Body of pancreas (tissue), 4 donors: ENCODE results near the gene GRB10. TPM values are rescaled to one million over a fixed set of nuclear protein-coding genes. Genes with fewer than 3 reads are reported as not detected.

Source experiments
- ATAC-seq: fragments of 150-250 bp; one replicate; pipeline ENCODE4 v1.9.1; 2016
- DNase-seq, 4 donors: peaks; one replicate each; pipeline ENCODE4 v3.0.0-alpha.2; 2019
- H3K27ac ChIP-seq, 4 donors: fragments of 200-600 bp; sonication (generic); 1 replicate in 3 of 4; 2 replicates in 1 of 4; pipeline versions ENCODE4 v1.5.1 to v1.6.1; 2016 to 2019; ENCODE audit warnings: mild to moderate bottlenecking in 1 of 4, mixed read lengths in 1 of 4, moderate library complexity in 1 of 4
- H3K27me3 ChIP-seq, 2 donors: fragments of 200-600 bp; sonication (generic); one replicate each; pipeline ENCODE4 v1.6.0; 2016; ENCODE audit warnings: mild to moderate bottlenecking in 1 of 2
- H3K36me3 ChIP-seq, 2 donors: fragments of 200-600 bp; sonication (generic); replicated peaks in 1 of 2; 2 replicates each; pipeline ENCODE4 v1.5.1; 2016; ENCODE audit warnings: low read depth in 2 of 2; ENCODE audit not compliant: insufficient read depth in 1 of 2
- H3K4me1 ChIP-seq: fragments of 200-600 bp; sonication (generic); one replicate; pipeline ENCODE4 v1.6.0; 2016
- H3K4me3 ChIP-seq, 2 donors: fragments of 200-600 bp; sonication (generic); 1 replicate in 1 of 2; 2 replicates in 1 of 2; pipeline ENCODE4 v1.5.1; 2016 to 2019
- H3K9me3 ChIP-seq, 3 donors: fragments of 200-600 bp; sonication (generic); 1 replicate in 2 of 3; 2 replicates in 1 of 3; pipeline ENCODE4 v1.5.1; 2016
- POLR2A ChIP-seq, 3 donors: fragments of 450-650 bp; IDR thresholded peaks; one replicate each; pipeline ENCODE4 v1.6.1; 2016; ENCODE audit warnings: antibody characterized with exemption in 3 of 3, mild to moderate bottlenecking in 2 of 3
- WGBS, 2 donors: methylation state at CpG; one replicate each; pipeline ENCODE4 v1.1.5; 2017; 5-methylcytosine and 5-hydroxymethylcytosine counted together
- intact Hi-C: fragments of 100-400 bp; cut with DNase I; formaldehyde crosslinking; loops from one replicate; pipeline ENCODE4 v1.15.1; 2023
- total RNA-seq, 2 donors: library from RNA; depleted of rRNA; stranded (reverse); fragments of >200 nt; gene quantifications; one replicate each; pipeline ENCODE4 v1.1.0, GENCODE V29; 2016
- TF ChIP-seq, protein P1 (sequence below), 7 experiments: fragments of 450-650 bp in 4 of 7; fragments of 200-600 bp in 3 of 7; sonication (generic) in 3 of 7; IDR thresholded peaks; one replicate each; pipeline ENCODE4 v1.5.1; 2016 to 2019; ENCODE audit warnings: antibody characterized with exemption in 7 of 7

GRB10 gene
- total RNA-seq, 2 donors from 2014 or later, result 130 to 229 TPM

DNA sequence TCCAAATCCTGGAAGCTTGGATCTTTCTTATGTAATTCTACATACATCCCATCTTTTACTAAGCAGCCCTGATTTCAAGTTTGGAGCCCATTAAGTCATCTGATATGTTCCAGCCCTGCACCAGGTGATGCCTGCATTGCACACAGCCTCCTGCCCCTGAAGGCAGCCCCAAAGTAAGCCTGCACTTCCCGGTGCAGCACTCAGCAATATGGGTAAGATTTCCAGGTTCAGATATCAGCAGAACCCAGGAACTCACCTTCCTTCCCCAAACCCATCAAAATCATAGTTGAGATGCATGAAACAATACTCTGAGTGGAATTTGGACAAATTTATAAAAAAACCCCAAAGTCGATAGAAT lies 217.2 kb downstream of the GRB10 start:
- ATAC-seq (peak; percentile 52), DNase-seq (no peak)
- intact Hi-C loops, result no loop called here
- H3K27me3 ChIP-seq, result no peaks in the 10 kb centered on the region
- no peak overlapping the region for H3K4me3 ChIP-seq
- H3K4me1 ChIP-seq, result peaks cover 24% of the 10 kb centered on the region
- no peak for TF ChIP-seq POLR2A (IDR thresholded peaks at IDR 0.05)
- TF ChIP-seq, protein P1, sequence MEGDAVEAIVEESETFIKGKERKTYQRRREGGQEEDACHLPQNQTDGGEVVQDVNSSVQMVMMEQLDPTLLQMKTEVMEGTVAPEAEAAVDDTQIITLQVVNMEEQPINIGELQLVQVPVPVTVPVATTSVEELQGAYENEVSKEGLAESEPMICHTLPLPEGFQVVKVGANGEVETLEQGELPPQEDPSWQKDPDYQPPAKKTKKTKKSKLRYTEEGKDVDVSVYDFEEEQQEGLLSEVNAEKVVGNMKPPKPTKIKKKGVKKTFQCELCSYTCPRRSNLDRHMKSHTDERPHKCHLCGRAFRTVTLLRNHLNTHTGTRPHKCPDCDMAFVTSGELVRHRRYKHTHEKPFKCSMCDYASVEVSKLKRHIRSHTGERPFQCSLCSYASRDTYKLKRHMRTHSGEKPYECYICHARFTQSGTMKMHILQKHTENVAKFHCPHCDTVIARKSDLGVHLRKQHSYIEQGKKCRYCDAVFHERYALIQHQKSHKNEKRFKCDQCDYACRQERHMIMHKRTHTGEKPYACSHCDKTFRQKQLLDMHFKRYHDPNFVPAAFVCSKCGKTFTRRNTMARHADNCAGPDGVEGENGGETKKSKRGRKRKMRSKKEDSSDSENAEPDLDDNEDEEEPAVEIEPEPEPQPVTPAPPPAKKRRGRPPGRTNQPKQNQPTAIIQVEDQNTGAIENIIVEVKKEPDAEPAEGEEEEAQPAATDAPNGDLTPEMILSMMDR (IDR thresholded peaks at IDR 0.05), result no peak
- no peaks in the 10 kb centered on the region for H3K9me3 ChIP-seq
- peak overlapping the region; percentile 53 to 64 (median 57) for H3K27ac ChIP-seq
- no peaks in the 10 kb centered on the region for H3K36me3 ChIP-seq
- 35 to 40% methylated on average over 2 of the region's 2 CpGs for WGBS, 2 donors

DNA sequence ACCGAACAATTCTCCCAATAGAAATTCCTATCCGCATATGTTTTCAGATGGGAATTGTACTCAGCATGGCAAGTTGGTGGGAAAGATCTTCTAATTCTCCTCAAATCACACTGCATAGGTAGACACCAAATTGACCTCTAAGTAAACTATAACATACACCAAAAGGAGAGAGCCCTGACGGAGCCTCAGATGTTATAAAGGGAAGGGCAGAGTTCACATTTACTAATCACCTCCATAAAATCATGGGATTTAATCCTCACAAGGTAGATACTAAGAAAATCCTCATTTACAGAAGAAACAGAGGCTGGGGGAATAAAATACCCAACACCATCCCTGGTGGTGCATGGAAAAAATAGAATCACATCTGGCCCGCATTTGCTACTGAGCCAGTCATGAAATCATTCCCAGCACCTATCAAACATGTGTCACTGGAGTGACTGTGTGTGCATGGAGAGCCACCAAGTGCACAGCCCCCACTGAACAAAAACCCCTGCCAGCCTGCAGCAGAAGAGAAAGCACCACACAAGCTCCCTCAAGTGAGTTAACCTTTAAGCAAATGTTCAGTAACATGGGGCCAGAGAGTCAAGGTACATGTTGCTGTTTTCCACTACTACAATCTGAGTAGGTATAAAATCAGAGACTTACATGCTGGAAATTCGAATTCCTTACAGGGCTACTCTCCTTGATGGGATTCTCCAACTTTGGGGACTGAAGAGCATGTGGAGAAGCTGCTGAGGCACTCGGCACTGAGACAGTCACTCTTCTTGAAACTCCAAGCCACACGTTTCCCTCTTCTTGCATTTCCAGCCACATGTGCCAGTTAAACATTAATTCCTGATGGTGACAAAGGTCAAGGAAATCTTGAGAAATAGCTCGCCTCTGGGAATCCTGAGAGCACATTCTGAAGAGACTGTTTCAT lies 217.8 kb downstream of the GRB10 start, which contains the start of gene DDC:
Gene DDC (minus strand): TSS at position 766 of the 919 bp plus-strand sequence. CDS start 21,320 bp downstream, outside the sequence.
- no peak for TF ChIP-seq POLR2A (IDR thresholded peaks at IDR 0.05)
- peak; percentile 73 for ATAC-seq
- peak in 3 of 4 donors; percentile 33 to 53 (median 40) for DNase-seq
- Histone ChIP-seq H3K27me3 (no peaks in the 10 kb centered on the region), H3K4me3 (no peak within 1 kb of the TSS), H3K36me3 (no peaks in the 10 kb centered on the region), H3K9me3 (no peaks in the 10 kb centered on the region), H3K27ac (peak within 1 kb of the TSS; percentile 53 to 64 (median 57)), H3K4me1 (peaks cover 24% of the 10 kb centered on the region)
- intact Hi-C loops, result no loop called here
- WGBS, 2 donors, result 24 to 35% methylated on average over 8 of the region's 8 CpGs

DNA sequence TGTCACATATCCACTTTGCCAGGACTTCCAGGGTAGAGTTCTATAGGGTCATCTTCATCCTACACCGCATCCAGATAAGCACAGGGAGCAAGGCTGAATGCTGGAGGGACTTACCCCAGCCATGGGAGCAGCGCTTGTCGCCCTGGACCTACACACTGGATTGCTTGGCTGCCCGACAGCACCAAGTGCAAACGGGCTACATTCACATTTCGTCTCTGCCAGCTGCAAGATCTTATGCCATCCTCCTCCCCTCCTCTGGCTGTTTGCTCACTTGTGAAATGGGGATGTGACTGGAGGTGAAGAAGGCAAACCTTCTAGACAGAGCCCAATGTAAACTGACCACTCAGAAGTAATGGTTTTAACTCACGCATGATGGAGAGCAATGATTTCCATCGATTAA lies 218.5 kb downstream of the GRB10 start:
- no peak overlapping the region for H3K4me3 ChIP-seq
- H3K27ac ChIP-seq, result peak overlapping the region; percentile 53 to 64 (median 57)
- DNase-seq, result peak in 2 of 4 donors; percentile 42 to 45
- intact Hi-C loops, result no loop called here
- H3K36me3 ChIP-seq, result no peaks in the 10 kb centered on the region
- H3K9me3 ChIP-seq, result no peaks in the 10 kb centered on the region
- H3K4me1 ChIP-seq, result peaks cover 24% of the 10 kb centered on the region
- no peaks in the 10 kb centered on the region for H3K27me3 ChIP-seq
- TF ChIP-seq POLR2A (IDR thresholded peaks at IDR 0.05), result no peak
- TF ChIP-seq, protein P1 (IDR thresholded peaks at IDR 0.05), result no peak
- ATAC-seq, result no peak
- 45 to 72% methylated on average over 8 of the region's 8 CpGs for WGBS, 2 donors

DNA sequence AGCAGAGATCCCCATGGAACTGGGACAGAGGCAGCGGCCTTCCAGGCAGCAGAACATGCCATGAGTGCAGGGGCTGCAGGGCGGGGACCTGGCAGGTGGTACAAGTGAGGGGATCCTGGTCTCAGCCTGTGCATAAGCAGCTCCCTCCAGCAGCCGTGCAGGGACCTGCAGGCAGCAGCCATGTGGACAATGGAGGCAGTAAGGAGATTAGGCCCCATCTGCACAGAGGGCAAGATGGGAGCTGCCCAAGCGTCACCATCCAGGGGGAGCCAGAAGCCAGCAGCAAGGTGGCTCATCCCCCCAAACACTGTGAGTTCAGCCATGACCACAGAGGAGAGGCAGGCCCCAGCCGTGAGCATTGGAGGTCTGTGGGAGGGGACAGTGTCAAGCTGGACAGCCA lies 220.6 kb downstream of the GRB10 start:
- Histone ChIP-seq H3K27ac (no peak overlapping the region), H3K9me3 (no peaks in the 10 kb centered on the region), H3K36me3 (no peaks in the 10 kb centered on the region), H3K4me3 (no peak overlapping the region), H3K4me1 (peaks cover 34% of the 10 kb centered on the region), H3K27me3 (no peaks in the 10 kb centered on the region)
- no peak for ATAC-seq
- TF ChIP-seq, protein P1 (IDR thresholded peaks at IDR 0.05), result no peak
- no peak for TF ChIP-seq POLR2A (IDR thresholded peaks at IDR 0.05)
- 80 to 90% methylated on average over 2 to 3 of the region's 5 CpGs for WGBS, 2 donors
- DNase-seq, result no peak
- intact Hi-C loops, result no loop called here

DNA sequence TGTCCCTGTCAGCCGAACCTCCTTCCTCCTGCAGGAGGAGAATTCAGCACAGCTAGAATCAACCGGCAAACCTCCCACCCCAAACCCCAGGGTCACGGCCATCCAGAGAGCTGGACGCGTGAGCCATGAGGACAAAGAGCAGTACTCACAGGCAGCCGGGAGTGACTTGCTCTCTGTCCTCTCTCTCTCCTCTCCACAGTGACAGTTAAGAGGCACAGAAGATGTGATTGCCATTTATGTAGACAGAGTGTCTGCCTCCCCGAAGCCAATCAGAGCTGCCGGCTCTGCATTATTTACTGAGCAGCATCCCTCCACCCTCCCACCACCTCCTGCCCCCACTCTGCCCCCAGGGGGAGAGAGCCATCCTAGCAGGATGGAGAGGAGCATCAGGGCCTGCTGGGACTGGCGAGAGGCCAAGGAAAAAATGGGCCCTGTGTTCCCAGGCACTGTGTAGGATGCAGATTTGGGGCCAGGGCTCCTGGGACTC lies 221.8 kb downstream of the GRB10 start:
- H3K4me1 ChIP-seq, result peaks cover 38% of the 10 kb centered on the region
- no peak overlapping the region for H3K27ac ChIP-seq
- WGBS, 2 donors, result 45 to 49% methylated on average over 9 of the region's 9 CpGs
- no peaks in the 10 kb centered on the region for H3K36me3 ChIP-seq
- DNase-seq (peak in 2 of 4 donors; percentile 18 to 26), ATAC-seq (no peak)
- TF ChIP-seq, protein P1 (IDR thresholded peaks at IDR 0.05), result no peak
- no peak for TF ChIP-seq POLR2A (IDR thresholded peaks at IDR 0.05)
- H3K9me3 ChIP-seq, result no peaks in the 10 kb centered on the region
- H3K27me3 ChIP-seq, result no peaks in the 10 kb centered on the region
- no peak overlapping the region for H3K4me3 ChIP-seq
- intact Hi-C loops, result no loop called here
